Choroid plexus epithelial cell (primary cell): Measurements from ENCODE around the gene PCNT.

Experiments used
- DNase-seq: peaks from one replicate; pipeline ENCODE4 v3.0.0-alpha.2; 2010; ENCODE audit warnings: low read depth
- H3K4me3 ChIP-seq: 2 replicates; pipeline ENCODE4 v1.5.1; 2011; ENCODE audit warnings: low read depth, mild to moderate bottlenecking, control low read depth, low read length, moderate library complexity
- CTCF ChIP-seq: conservative IDR thresholded peaks from 2 replicates; pipeline ENCODE4 v1.5.1; 2011; ENCODE audit warnings: low read depth, mild to moderate bottlenecking, control low read depth, inconsistent platforms, low read length, moderate library complexity

The PCNT gene

GRCh38 chr21:46493828-46494227 is 169.9 kb downstream of the PCNT start:
- no peak for DNase-seq

More at GRCh38 chr21:46493828-46494227, 169.9 kb downstream of the PCNT start:
- H3K4me3 ChIP-seq, result no peak overlapping the region
- no peak for TF ChIP-seq CTCF
